Trophoblast cell (in vitro differentiated cells and primary cell): Measurements from ENCODE around the gene ENG.

Source experiments
- DNase-seq, 2 donors: peaks; one replicate each; pipeline ENCODE4 v3.0.0-alpha.2; 2016
- H2AFZ ChIP-seq: 2 replicates; pipeline ENCODE4 v1.6.1; 2013; ENCODE audit warnings: low read length, moderate library complexity, mild to moderate bottlenecking; ENCODE audit not compliant: insufficient read depth, poor library complexity
- H2AK5ac ChIP-seq: 2 replicates; pipeline ENCODE4 v1.6.1; 2013; ENCODE audit warnings: mild to moderate bottlenecking, low read length
- H2BK120ac ChIP-seq: 2 replicates; pipeline ENCODE4 v1.6.1; 2013; ENCODE audit warnings: low read length, mild to moderate bottlenecking, moderate library complexity; ENCODE audit not compliant: insufficient read depth, poor library complexity
- H2BK12ac ChIP-seq: 2 replicates; pipeline ENCODE4 v1.6.1; 2013; ENCODE audit warnings: mild to moderate bottlenecking, low read length, moderate library complexity
- H2BK5ac ChIP-seq: 2 replicates; pipeline ENCODE4 v1.6.1; 2013; ENCODE audit warnings: low read length, low read depth, moderate library complexity, mild to moderate bottlenecking; ENCODE audit not compliant: poor library complexity
- H3K14ac ChIP-seq: 2 replicates; pipeline ENCODE4 v1.6.1; 2013; ENCODE audit warnings: mild to moderate bottlenecking, low read length
- H3K18ac ChIP-seq: 2 replicates; pipeline ENCODE4 v1.6.1; 2013; ENCODE audit warnings: mild to moderate bottlenecking, low read length
- H3K23ac ChIP-seq: 2 replicates; pipeline ENCODE4 v1.6.1; 2013; ENCODE audit warnings: low read length
- H3K27ac ChIP-seq: 2 replicates; pipeline ENCODE4 v1.5.1; 2013; ENCODE audit warnings: low read depth, mild to moderate bottlenecking, inconsistent platforms, low read length, moderate library complexity
- H3K27me3 ChIP-seq: 2 replicates; pipeline ENCODE4 v1.6.1; 2013; ENCODE audit warnings: inconsistent platforms, mild to moderate bottlenecking, low read length, moderate library complexity; ENCODE audit not compliant: insufficient read depth
- H3K36me3 ChIP-seq, 2 experiments: 1 replicate in 1 of 2; 2 replicates in 1 of 2; pipeline ENCODE4 v1.6.1; 2013; ENCODE audit warnings: low read length in 2 of 2, mild to moderate bottlenecking in 2 of 2, moderate library complexity in 1 of 2; ENCODE audit not compliant: insufficient read depth in 2 of 2, control insufficient read depth in 1 of 2
- H3K4ac ChIP-seq: 2 replicates; pipeline ENCODE4 v1.6.1; 2013; ENCODE audit warnings: low read depth, mild to moderate bottlenecking, low read length, moderate library complexity
- H3K4me1 ChIP-seq, 2 experiments: 1 replicate in 1 of 2; 2 replicates in 1 of 2; pipeline ENCODE4 v1.6.1; 2013; ENCODE audit warnings: low read length in 2 of 2, mild to moderate bottlenecking in 2 of 2, moderate library complexity in 1 of 2; ENCODE audit not compliant: insufficient read depth in 2 of 2, control insufficient read depth in 1 of 2
- H3K4me2 ChIP-seq: 2 replicates; pipeline ENCODE4 v1.6.1; 2013; ENCODE audit warnings: inconsistent platforms, mild to moderate bottlenecking, low read length, moderate library complexity
- H3K4me3 ChIP-seq: 2 replicates; pipeline ENCODE4 v1.5.1; 2013; ENCODE audit warnings: mild to moderate bottlenecking, low read depth, low read length, inconsistent platforms
- H3K79me1 ChIP-seq: one replicate; pipeline ENCODE4 v1.6.1; 2013; ENCODE audit warnings: low read length
- H3K79me2 ChIP-seq: 2 replicates; pipeline ENCODE4 v1.6.1; 2013; ENCODE audit warnings: low read length, mild to moderate bottlenecking; ENCODE audit not compliant: control insufficient read depth, insufficient read depth, poor library complexity
- H3K9ac ChIP-seq: 2 replicates; pipeline ENCODE4 v1.6.1; 2013; ENCODE audit warnings: mild to moderate bottlenecking, low read length
- H3K9me3 ChIP-seq: 2 replicates; pipeline ENCODE4 v1.6.1; 2013; ENCODE audit warnings: low read depth, mild to moderate bottlenecking, control low read depth, inconsistent platforms, low read length; ENCODE audit not compliant: insufficient read depth
- H4K12ac ChIP-seq: 2 replicates; pipeline ENCODE4 v1.6.1; 2013; ENCODE audit warnings: low read depth, mild to moderate bottlenecking, low read length, moderate library complexity
- H4K8ac ChIP-seq: 2 replicates; pipeline ENCODE4 v1.6.1; 2013; ENCODE audit warnings: low read depth, mild to moderate bottlenecking, low read length, moderate library complexity
- H4K91ac ChIP-seq: one replicate; pipeline ENCODE4 v1.6.1; 2013; ENCODE audit warnings: low read depth, mild to moderate bottlenecking, low read length, moderate library complexity
- WGBS: extraction: QIAGEN DNeasy Blood & Tissue Kit; methylation state at CpG from one replicate; pipeline ENCODE4 v1.1.7; 2013; ENCODE audit warnings: missing lambda C conversion rate; ENCODE audit not compliant: insufficient read length, insufficient coverage; ENCODE audit errors: extremely low coverage; 5-methylcytosine and 5-hydroxymethylcytosine counted together

ENG gene

DNA sequence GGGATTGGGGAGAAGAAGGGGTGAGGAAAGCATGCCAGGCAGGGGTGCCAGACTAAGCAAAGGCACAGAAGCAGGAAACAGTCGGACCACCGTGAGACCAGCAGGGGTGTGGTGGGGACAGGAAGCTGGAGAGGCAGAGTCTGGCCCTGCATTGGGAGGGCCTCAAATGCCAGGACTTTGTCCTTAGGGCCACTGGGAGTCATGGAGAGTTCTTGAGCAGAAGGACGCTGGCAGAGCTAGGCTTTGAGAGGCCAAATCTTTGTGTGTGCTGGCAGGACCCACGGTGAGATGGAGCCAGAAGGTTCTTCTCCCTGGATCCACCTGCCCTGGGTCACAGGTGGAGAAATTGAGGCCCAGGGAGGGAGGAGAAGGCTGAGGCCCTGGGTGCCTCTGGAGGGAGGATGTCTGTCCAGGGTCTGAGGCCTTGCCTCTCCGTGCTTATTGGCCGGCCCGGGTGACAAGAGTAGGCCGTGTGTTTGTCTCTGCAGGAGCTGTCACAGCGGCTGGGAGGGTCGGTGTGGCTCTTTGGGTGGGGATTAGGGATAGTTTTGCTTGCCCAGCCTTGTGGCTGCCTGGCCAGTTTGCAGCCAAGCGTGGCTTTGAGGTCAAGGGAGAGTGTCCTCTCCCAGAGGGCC lies 1.8 kb upstream of the ENG start:
- Histone ChIP-seq H3K4me2 (no peak overlapping the region), H2BK12ac (peak overlapping the region; percentile 95), H3K79me1 (peaks cover 55% of the 10 kb centered on the region), H4K91ac (peak overlapping the region; percentile 95), H2AFZ (no peak overlapping the region), H2BK120ac (peak overlapping the region; percentile 60), H3K4me3 (no peak overlapping the region), H3K27ac (no peak overlapping the region), H3K4me1 (peaks cover 24 to 39% of the 10 kb centered on the region in 2 experiments), H2AK5ac (peak overlapping the region; percentile 84), H3K9me3 (peaks cover 3% of the 10 kb centered on the region), H4K8ac (no peak overlapping the region), H3K27me3 (no peaks in the 10 kb centered on the region), H3K14ac (peak overlapping the region; percentile 12), H3K36me3 (no peaks in the 10 kb centered on the region), H3K79me2 (peaks cover 10% of the 10 kb centered on the region), H2BK5ac (no peak overlapping the region), H4K12ac (no peak overlapping the region), H3K23ac (no peak overlapping the region), H3K18ac (peak overlapping the region; percentile 4), H3K4ac (no peak overlapping the region), H3K9ac (no peak overlapping the region)
- DNase-seq, result no peak
- WGBS, result no CpG with 5 or more reads among the region's 11 CpGs

DNA sequence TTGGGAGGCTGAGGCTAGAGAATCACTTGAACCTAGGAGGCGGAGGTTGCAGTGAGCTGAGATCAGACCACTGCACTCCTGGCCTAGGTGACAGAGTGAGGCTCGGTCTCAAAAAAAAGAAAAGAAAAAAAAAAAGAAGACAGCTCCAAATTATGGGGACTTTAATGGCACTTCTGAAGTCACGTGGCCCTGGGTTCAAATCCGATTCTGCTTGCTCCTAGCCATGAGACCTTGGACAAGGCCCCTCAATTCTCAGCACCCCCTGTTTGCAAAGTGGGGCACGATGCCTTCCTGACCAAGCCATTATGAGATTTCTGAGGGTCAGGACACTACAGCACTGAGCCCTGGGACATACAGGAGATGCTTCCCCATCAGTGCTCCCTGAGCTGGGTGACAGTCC lies 1.1 kb upstream of the ENG start:
- Histone ChIP-seq H3K4ac (no peak overlapping the region), H3K14ac (peak overlapping the region; percentile 5), H3K27me3 (no peaks in the 10 kb centered on the region), H2AFZ (no peak overlapping the region), H3K9me3 (peaks cover 3% of the 10 kb centered on the region), H3K18ac (no peak overlapping the region), H2BK120ac (peak overlapping the region; percentile 60), H3K4me2 (no peak overlapping the region), H3K4me3 (no peak overlapping the region), H3K27ac (no peak overlapping the region), H3K23ac (no peak overlapping the region), H3K79me2 (peaks cover 10% of the 10 kb centered on the region), H4K91ac (peak overlapping the region; percentile 95), H3K79me1 (peaks cover 52% of the 10 kb centered on the region), H2BK12ac (peak overlapping the region; percentile 95), H2AK5ac (peak overlapping the region; percentile 24), H4K8ac (no peak overlapping the region), H2BK5ac (peak overlapping the region; percentile 2), H4K12ac (no peak overlapping the region), H3K9ac (no peak overlapping the region), H3K36me3 (peaks cover 0 to 1% of the 10 kb centered on the region in 2 experiments), H3K4me1 (peaks cover 24 to 38% of the 10 kb centered on the region in 2 experiments)
- DNase-seq, result no peak
- no CpG with 5 or more reads among the region's 5 CpGs for WGBS

DNA sequence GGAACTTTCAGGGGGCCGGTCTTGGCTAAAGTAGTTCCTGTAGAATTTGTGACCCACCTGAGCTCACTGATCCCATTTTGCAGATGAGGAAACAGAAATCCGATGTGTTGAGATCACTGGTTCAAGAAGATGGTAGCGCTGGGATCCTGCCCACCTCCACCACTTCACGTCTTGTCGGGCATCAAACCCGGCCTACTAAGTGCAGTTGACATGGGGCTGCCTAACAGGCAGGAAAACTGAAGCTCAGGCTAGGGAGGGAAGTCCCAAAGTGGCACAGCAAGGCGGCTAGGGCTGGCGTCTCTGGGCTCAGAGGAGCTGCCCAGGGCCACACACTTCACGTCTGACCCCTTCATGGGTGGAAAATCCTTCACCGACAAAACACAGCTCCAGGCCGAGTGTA lies 502 bp upstream of the ENG start:
- H2BK120ac ChIP-seq, result peak overlapping the region; percentile 86
- DNase-seq, result no peak
- peak overlapping the region; percentile 9 for H4K12ac ChIP-seq
- H3K27me3 ChIP-seq, result no peaks in the 10 kb centered on the region
- no peak overlapping the region for H3K23ac ChIP-seq
- H3K18ac ChIP-seq, result peak overlapping the region; percentile 91
- H3K4ac ChIP-seq, result peak overlapping the region; percentile 41
- peak overlapping the region; percentile 58 for H2BK5ac ChIP-seq
- H3K79me2 ChIP-seq, result peaks cover 10% of the 10 kb centered on the region
- peaks cover 7% of the 10 kb centered on the region for H3K9me3 ChIP-seq
- peak overlapping the region; percentile 74 for H3K14ac ChIP-seq
- peak overlapping the region; percentile 95 for H4K91ac ChIP-seq
- peak overlapping the region; percentile 88 for H2AK5ac ChIP-seq
- H3K27ac ChIP-seq, result peak overlapping the region; percentile 25
- H3K4me3 ChIP-seq, result no peak overlapping the region
- H3K9ac ChIP-seq, result no peak overlapping the region
- peaks cover 0 to 5% of the 10 kb centered on the region in 2 experiments for H3K36me3 ChIP-seq
- peak overlapping the region; percentile 34 for H4K8ac ChIP-seq
- no peak overlapping the region for H3K4me2 ChIP-seq
- peak overlapping the region; percentile 32 for H2AFZ ChIP-seq
- WGBS, result no CpG with 5 or more reads among the region's 11 CpGs
- H3K4me1 ChIP-seq, result peaks cover 24 to 38% of the 10 kb centered on the region in 2 experiments
- peaks cover 54% of the 10 kb centered on the region for H3K79me1 ChIP-seq
- H2BK12ac ChIP-seq, result peak overlapping the region; percentile 92

DNA sequence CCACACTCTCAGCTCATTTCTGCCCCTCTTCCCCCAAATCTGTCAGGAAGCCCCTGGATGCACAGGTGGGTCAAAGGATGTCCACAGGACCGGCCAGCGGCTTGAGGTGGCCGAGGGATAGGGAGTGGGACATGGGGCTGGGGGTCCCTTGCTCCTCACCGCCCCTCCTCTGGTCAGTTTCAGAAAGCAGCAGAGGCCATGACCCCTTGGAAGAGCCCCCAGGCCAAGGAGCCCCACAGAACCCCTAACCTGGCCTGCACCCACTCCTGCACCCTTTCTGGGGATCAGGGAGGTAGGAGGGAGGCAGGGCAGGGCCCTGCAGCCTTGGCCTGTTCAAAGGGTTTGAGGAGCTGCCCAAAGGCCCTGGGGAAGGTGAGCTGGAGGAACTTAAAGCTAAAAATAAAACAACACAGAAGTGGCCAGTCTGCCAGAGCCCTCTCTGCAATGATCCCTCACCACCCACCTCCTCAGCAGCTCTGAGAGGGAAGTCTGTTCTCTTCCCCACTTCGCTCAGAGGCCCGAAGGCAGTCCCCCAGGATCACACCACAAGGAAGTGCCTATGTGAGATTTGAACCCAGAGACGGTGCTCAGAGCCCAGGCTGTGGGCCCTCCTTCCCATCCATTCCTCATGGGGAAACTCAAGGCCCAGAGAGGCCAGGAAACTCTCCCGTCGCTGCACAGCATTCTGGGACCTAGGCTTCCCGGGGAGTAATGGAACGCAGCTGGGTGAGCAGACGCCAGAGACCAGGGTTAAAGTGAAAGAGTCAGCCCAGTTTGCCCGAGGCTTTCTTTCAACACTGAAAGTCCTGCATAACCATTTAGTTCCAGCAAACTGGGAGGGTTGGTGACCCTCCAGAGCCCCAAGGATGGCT lies 910 bp downstream of the ENG start:
- peaks cover 59% of the 10 kb centered on the region for H3K79me1 ChIP-seq
- peak overlapping the region; percentile 39 for H3K9ac ChIP-seq
- H3K79me2 ChIP-seq, result peaks cover 10% of the 10 kb centered on the region
- H2BK12ac ChIP-seq, result peak overlapping the region; percentile 98
- peak overlapping the region; percentile 82 for H2AK5ac ChIP-seq
- H3K18ac ChIP-seq, result peak overlapping the region; percentile 88
- DNase-seq, result peak; percentile 80 to 88
- peak overlapping the region; percentile 87 for H3K27ac ChIP-seq
- no CpG with 5 or more reads among the region's 13 CpGs for WGBS
- peak overlapping the region; percentile 85 for H2BK120ac ChIP-seq
- H3K9me3 ChIP-seq, result peaks cover 15% of the 10 kb centered on the region
- H3K14ac ChIP-seq, result peak overlapping the region; percentile 87
- peak overlapping the region; percentile 87 for H3K4ac ChIP-seq
- peak overlapping the region; percentile 72 for H4K12ac ChIP-seq
- H3K4me2 ChIP-seq, result peak overlapping the region; percentile 50
- H3K27me3 ChIP-seq, result no peaks in the 10 kb centered on the region
- no peak overlapping the region for H3K23ac ChIP-seq
- H4K8ac ChIP-seq, result peak overlapping the region; percentile 67
- peaks cover 2 to 9% of the 10 kb centered on the region in 2 experiments for H3K36me3 ChIP-seq
- peak overlapping the region; percentile 92 for H4K91ac ChIP-seq
- peak overlapping the region; percentile 83 for H2BK5ac ChIP-seq
- H3K4me3 ChIP-seq, result no peak overlapping the region
- H3K4me1 ChIP-seq, result peaks cover 25 to 38% of the 10 kb centered on the region in 2 experiments
- peak overlapping the region; percentile 17 for H2AFZ ChIP-seq
